Stimulated activated CD4-positive, alpha-beta T cell treated with anti-CD3 and anti-CD28 coated beads, Interleukin-12 subunit alpha, Interleukin-12 subunit beta, amount 100 ng/mL, for 48 hours (primary cell): Measurements from ENCODE around the gene CLCC1.

Source experiments
- DNase-seq, 3 donors: peaks; one replicate each; pipeline ENCODE4 v3.0.0-alpha.2; 2020; ENCODE audit warnings: low read depth in 2 of 3, low spot score in 1 of 3

The CLCC1 gene

DNA sequence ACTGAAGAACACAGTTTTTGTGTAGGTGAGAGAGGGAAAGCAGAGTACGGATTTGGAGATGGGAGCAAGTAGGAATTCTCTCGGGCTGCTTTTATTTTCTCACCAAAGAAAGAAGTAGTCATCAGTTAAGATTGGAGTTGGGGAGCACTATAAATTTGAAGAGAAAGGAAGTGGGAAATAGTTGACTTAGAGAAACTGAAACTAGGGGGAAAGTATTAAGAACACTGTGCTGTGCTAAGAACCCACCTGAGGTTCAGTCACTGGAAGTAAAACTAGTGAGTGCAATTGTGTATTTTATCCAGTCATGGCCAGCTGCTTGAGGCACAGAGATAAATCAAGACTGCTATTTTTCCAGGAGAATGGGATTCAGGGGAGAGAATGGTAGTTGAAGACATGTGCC, 37.4 kb downstream of the CLCC1 start:
- DNase-seq = no peak

DNA sequence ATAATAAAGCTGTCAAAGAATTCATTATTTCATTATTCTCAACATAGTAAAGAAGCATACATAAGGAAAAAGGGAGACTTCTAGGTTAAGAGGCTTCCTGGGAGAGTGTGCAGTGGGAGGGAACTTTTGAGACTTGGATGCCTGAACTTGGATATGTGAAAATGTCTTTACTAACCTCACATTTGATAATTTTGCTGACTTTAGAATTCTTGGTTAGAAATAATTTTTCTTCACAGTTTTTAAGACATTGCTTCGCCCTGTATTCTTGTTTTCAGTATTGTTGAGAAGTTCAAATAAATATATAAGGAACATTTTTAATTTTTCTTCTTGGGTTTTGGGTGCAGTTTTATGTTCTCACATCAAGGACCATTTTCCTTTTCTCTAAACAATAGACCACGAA, 46.5 kb downstream of the CLCC1 start:
- DNase-seq = no peak
